Left ventricle myocardium inferior (tissue), 1 donor: ENCODE results near the gene FARS2. TPM values are rescaled to one million over a fixed set of nuclear protein-coding genes. Genes with fewer than 3 reads are reported as not detected.

Experiments used
- DNase-seq: peaks from one replicate; pipeline ENCODE4 v3.0.0-alpha.2; 2020
- H3K27ac ChIP-seq: fragments of 200-600 bp; replicated peaks from 2 replicates; pipeline ENCODE4 v1.8.0; 2021
- H3K27me3 ChIP-seq: fragments of 200-600 bp; 2 replicates; pipeline ENCODE4 v1.8.0; 2021; ENCODE audit warnings: low read depth
- H3K36me3 ChIP-seq: fragments of 200-600 bp; 2 replicates; pipeline ENCODE4 v1.8.0; 2021
- H3K4me1 ChIP-seq: fragments of 200-600 bp; 2 replicates; pipeline ENCODE4 v1.8.0; 2021
- H3K4me3 ChIP-seq: fragments of 200-600 bp; 2 replicates; pipeline ENCODE4 v1.8.0; 2021; ENCODE audit warnings: mild to moderate bottlenecking, moderate library complexity
- H3K9me3 ChIP-seq: fragments of 200-600 bp; replicated peaks from 2 replicates; pipeline ENCODE4 v1.8.0; 2021
- CTCF ChIP-seq: fragments of 200-600 bp; IDR thresholded peaks from 2 replicates; pipeline ENCODE4 v1.8.0; 2021; ENCODE audit warnings: antibody characterized with exemption, mild to moderate bottlenecking, borderline replicate concordance
- intact Hi-C: fragments of 100-400 bp; cut with micrococcal nuclease; formaldehyde crosslinking; loops from one replicate; pipeline ENCODE4 v1.11.0; 2022
- total RNA-seq: library from RNA; stranded (reverse); fragmentation: NEBNext Ultra II Directional; extraction: Animal tissue kit (Norgen Biotek cat#: 25700); gene quantifications from one replicate; pipeline ENCODE4 v1.2.1, GENCODE V29; 2021
- donor health status: DM: no; HTN: yes; CAD: no; lungs with severe emphysema.

The FARS2 gene
- total RNA-seq, 1 donor from 2014 or later, result 16.7 TPM

DNA sequence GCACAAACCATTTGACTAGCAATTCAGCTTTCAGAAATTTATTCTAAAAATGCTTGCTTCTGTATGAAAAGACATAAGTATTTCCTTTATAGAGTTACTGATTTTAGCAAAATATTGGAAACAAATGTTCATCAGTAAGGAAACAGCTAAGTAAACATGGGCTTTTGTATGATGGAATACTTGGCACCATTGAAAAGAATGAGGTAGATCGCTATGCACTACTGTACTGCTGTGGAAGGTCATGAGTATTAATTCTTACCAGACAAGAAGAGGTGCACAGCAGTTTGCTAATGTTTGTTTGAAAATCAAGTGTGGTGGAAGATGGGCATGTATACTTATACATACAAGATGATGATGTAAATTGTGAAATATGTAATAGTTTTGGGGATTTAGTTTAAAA is 73.0 kb downstream of the FARS2 start:
- no peaks in the 10 kb centered on the region for H3K27me3 ChIP-seq
- TF ChIP-seq CTCF, result no peak
- no peaks in the 10 kb centered on the region for H3K9me3 ChIP-seq
- no peak overlapping the region for H3K4me3 ChIP-seq
- peaks cover 20% of the 10 kb centered on the region for H3K4me1 ChIP-seq
- intact Hi-C loops, result no loop called here
- no peak for DNase-seq
- no peaks in the 10 kb centered on the region for H3K36me3 ChIP-seq
- peak overlapping the region; percentile 6 for H3K27ac ChIP-seq

DNA sequence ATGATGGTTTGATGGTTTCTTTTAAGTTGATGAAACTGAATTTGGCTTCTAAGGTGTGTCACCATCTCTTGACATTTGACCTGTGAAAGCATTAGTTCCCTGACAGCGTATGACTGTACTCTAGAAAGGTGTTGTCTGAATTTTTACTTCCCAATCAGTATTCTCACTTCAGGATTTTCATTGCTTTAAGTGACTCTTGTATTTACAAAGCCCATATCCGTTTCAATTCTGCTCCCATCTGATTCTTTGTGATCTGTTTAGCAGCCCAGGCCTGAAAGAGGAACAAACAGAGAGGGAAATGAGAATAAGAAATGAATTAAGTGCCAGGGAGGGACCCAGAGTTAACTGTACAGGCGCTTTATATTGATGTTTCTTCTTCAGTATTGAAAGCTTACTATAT is 73.7 kb downstream of the FARS2 start:
- H3K4me1 ChIP-seq, result peaks cover 26% of the 10 kb centered on the region
- no peak for DNase-seq
- intact Hi-C loops, result no loop called here
- H3K36me3 ChIP-seq, result no peaks in the 10 kb centered on the region
- TF ChIP-seq CTCF, result no peak
- H3K27me3 ChIP-seq, result no peaks in the 10 kb centered on the region
- no peak overlapping the region for H3K4me3 ChIP-seq
- no peak overlapping the region for H3K27ac ChIP-seq
- H3K9me3 ChIP-seq, result no peaks in the 10 kb centered on the region

- no peaks in the 10 kb centered on the region for H3K27me3 ChIP-seq
- no peak overlapping the region for H3K4me3 ChIP-seq
- intact Hi-C loops, result no loop called here
- no peak for DNase-seq
- no peaks in the 10 kb centered on the region for H3K9me3 ChIP-seq
- H3K36me3 ChIP-seq, result no peaks in the 10 kb centered on the region
- H3K4me1 ChIP-seq, result peaks cover 19% of the 10 kb centered on the region
- no peak for TF ChIP-seq CTCF
- H3K27ac ChIP-seq, result no peak overlapping the region
These were observed 76.3 kb downstream of the FARS2 start for GRCh38 chr6:5337573-5337972.

GRCh38 chr6:5338177-5338960 is 77.1 kb downstream of the FARS2 start:
- DNase-seq, result no peak
- Histone ChIP-seq H3K4me1 (peaks cover 19% of the 10 kb centered on the region), H3K27ac (no peak overlapping the region), H3K36me3 (no peaks in the 10 kb centered on the region), H3K4me3 (no peak overlapping the region), H3K9me3 (no peaks in the 10 kb centered on the region), H3K27me3 (no peaks in the 10 kb centered on the region)
- intact Hi-C loops, result no loop called here
- TF ChIP-seq CTCF, result no peak

DNA sequence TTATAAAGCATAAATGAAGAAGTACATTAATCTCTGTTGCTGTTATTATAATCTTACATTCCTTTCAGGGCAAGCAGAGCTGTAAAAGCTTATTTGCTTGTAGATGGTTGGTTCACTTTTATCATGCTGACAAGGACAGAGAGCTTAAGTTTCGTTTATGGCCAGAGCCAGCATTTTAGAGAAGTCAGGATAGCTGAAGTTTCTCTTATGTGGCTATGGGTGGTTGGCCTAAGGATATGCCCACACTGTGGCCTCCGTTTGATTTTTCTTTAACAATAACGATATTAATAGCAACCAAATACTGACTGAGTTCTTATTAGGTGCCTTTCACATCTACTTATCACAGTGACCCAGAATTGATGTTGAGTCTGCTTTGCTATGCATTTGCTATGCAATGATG is 78.5 kb downstream of the FARS2 start:
- H3K27me3 ChIP-seq, result no peaks in the 10 kb centered on the region
- no peaks in the 10 kb centered on the region for H3K36me3 ChIP-seq
- H3K27ac ChIP-seq, result no peak overlapping the region
- DNase-seq, result no peak
- no peak overlapping the region for H3K4me3 ChIP-seq
- intact Hi-C loops, result no loop called here
- TF ChIP-seq CTCF, result no peak
- no peaks in the 10 kb centered on the region for H3K9me3 ChIP-seq
- H3K4me1 ChIP-seq, result peaks cover 25% of the 10 kb centered on the region
